Spleen (tissue), 11 donors: ENCODE measurements around the gene EPHA5. TPM values are rescaled to one million over a fixed set of nuclear protein-coding genes. Genes with fewer than 3 reads are reported as not detected.

Source experiments
- DNase-seq: peaks from one replicate; pipeline ENCODE4 v3.0.0-alpha.2; 2020
- H3K27ac ChIP-seq, 8 donors: fragments of 200-600 bp; sonication (generic) in 7 of 8; 1 replicate in 4 of 8; 2 replicates in 4 of 8; pipeline versions ENCODE4 v1.5.0 to v1.8.0; 2016 to 2021; ENCODE audit warnings: inconsistent platforms in 4 of 8, mild to moderate bottlenecking in 4 of 8, moderate library complexity in 1 of 8
- H3K27me3 ChIP-seq, 7 donors: fragments of 200-600 bp; sonication (generic) in 6 of 7; replicated peaks in 1 of 7; 1 replicate in 4 of 7; 2 replicates in 3 of 7; pipeline versions ENCODE4 v1.5.0 to v1.8.0; 2016 to 2021; ENCODE audit warnings: inconsistent platforms in 3 of 7, mild to moderate bottlenecking in 1 of 7
- H3K36me3 ChIP-seq, 6 donors: fragments of 200-600 bp; sonication (generic) in 5 of 6; 1 replicate in 4 of 6; 2 replicates in 2 of 6; pipeline versions ENCODE4 v1.5.0 to v1.8.0; 2016 to 2021; ENCODE audit warnings: inconsistent platforms in 2 of 6
- H3K4me1 ChIP-seq, 6 donors: fragments of 200-600 bp; sonication (generic) in 5 of 6; 1 replicate in 3 of 6; 2 replicates in 3 of 6; pipeline versions ENCODE4 v1.5.0 to v1.8.0; 2016 to 2021; ENCODE audit warnings: inconsistent platforms in 3 of 6
- H3K4me3 ChIP-seq, 8 donors: fragments of 200-600 bp; sonication (generic) in 7 of 8; 1 replicate in 4 of 8; 2 replicates in 4 of 8; pipeline versions ENCODE4 v1.5.0 to v1.8.0; 2016 to 2021; ENCODE audit warnings: inconsistent platforms in 4 of 8, mild to moderate bottlenecking in 4 of 8, moderate library complexity in 2 of 8
- H3K9me3 ChIP-seq, 8 donors: fragments of 200-600 bp; sonication (generic) in 7 of 8; 1 replicate in 4 of 8; 2 replicates in 4 of 8; pipeline versions ENCODE4 v1.5.0 to v1.8.0; 2016 to 2021; ENCODE audit warnings: inconsistent platforms in 4 of 8
- CTCF ChIP-seq, 11 experiments: fragments of 200-600 bp in 7 of 11; fragments of 450-650 bp in 4 of 11; sonication (generic) in 4 of 11; IDR thresholded peaks in 8 of 11; conservative IDR thresholded peaks in 3 of 11; 1 replicate in 7 of 11; 2 replicates in 4 of 11; pipeline versions ENCODE4 v1.4.0 to v1.8.0; 2016 to 2021; ENCODE audit warnings: antibody characterized with exemption in 11 of 11, inconsistent platforms in 4 of 11, mild to moderate bottlenecking in 1 of 11
- POLR2A ChIP-seq, 3 donors: fragments of 450-650 bp; IDR thresholded peaks; one replicate each; pipeline ENCODE4 v1.5.1; 2017; ENCODE audit warnings: antibody characterized with exemption in 3 of 3, mild to moderate bottlenecking in 1 of 3
- POLR2AphosphoS5 ChIP-seq, 3 donors: sonication (generic); formaldehyde crosslinking; IDR thresholded peaks; one replicate each; pipeline ENCODE4 v1.5.1; 2017; ENCODE audit warnings: antibody characterized with exemption in 3 of 3
- WGBS, 5 donors: extraction: QIAGEN DNeasy Blood & Tissue Kit in 3 of 5; methylation state at CpG; one replicate each; pipeline versions ENCODE4 v1.1.5 to v1.1.7; 2013 to 2018; 5-methylcytosine and 5-hydroxymethylcytosine counted together
- intact Hi-C: fragments of 100-400 bp; cut with DNase I; formaldehyde crosslinking; loops from one replicate; pipeline ENCODE4 v1.15.0; 2023; ENCODE audit warnings: low total_unique reads
- polyA plus RNA-seq, 3 donors: library from polyadenylated mRNA; stranded (reverse); fragments of 200-250 nt; gene quantifications; one replicate each; pipeline ENCODE4 v1.2.1, GENCODE V29; 2013
- total RNA-seq, 7 donors: library from RNA; depleted of rRNA in 3 of 7; stranded (reverse); fragments of >200 nt in 3 of 7; fragmentation: NEBNext Ultra II Directional in 4 of 7; extraction: Animal tissue kit (Norgen Biotek cat#: 25700) in 4 of 7; gene quantifications; one replicate each; pipeline versions ENCODE4 v1.1.0 to v1.2.1, GENCODE V29; 2016 to 2021
- donor health status: healthy with polysubstance abuse.
- donor health status: DM: no; HTN: no; CAD: no; lungs with moderate emphysema.
- donor health status: DM: no; HTN: no; CAD: no.
- donor health status: Bipolar disorder and iron deficiency.
- donor health status: healthy.
- donor health status: DM: no; HTN: no; CAD: no.
- donor health status: DM: yes; HTN: yes; CAD: no.

EPHA5 gene
- total and polyA plus RNA-seq, 10 donors, result 0.02 to 0.93 (median 0.42) TPM

DNA sequence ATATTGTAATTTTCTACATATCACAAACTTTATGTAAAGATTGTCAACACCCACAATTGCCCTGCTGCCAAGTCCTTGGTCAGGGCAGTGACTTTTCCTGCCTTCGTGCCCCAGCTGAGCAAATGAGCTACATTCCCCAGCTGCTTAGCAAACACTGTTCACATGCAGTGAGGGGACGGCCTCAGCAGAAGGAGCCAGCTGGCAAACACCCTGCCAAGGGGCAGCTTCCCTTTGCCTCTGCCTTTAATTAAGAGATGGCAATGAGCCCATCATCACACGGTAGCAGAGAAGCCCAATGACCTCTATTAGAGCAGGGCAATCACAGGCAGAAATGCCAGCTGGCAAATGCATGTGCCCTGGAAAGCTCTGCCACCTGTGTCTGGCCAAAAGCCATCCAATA is 253.4 kb downstream of the EPHA5 start:
- DNase-seq, result no peak
- TF ChIP-seq POLR2AphosphoS5 (IDR thresholded peaks at IDR 0.05) (no peak), CTCF (IDR thresholded peaks at IDR 0.05 in 8 of 11, conservative IDR thresholded peaks at IDR 0.05 in 3 of 11) (no peak)
- 40 to 54% (median 47%) methylated on average over 3 of the region's 3 CpGs for WGBS, 5 donors
- Histone ChIP-seq H3K4me3 (no peak overlapping the region), H3K36me3 (no peaks in the 10 kb centered on the region), H3K27ac (no peak overlapping the region), H3K27me3 (no peaks in the 10 kb centered on the region), H3K4me1 (no peaks in the 10 kb centered on the region), H3K9me3 (no peaks in the 10 kb centered on the region)
- intact Hi-C loops, result no loop called here

GRCh38 chr4:65407483-65407882 is 262.8 kb downstream of the EPHA5 start:
- intact Hi-C loops, result no loop called here
- Histone ChIP-seq H3K27me3 (no peaks in the 10 kb centered on the region), H3K9me3 (peaks cover 0 to 5% (median 0%) of the 10 kb centered on the region in 8 donors), H3K4me3 (no peak overlapping the region), H3K27ac (no peak overlapping the region), H3K4me1 (no peaks in the 10 kb centered on the region), H3K36me3 (no peaks in the 10 kb centered on the region)
- 81 to 95% (median 87%) methylated on average over 4 of the region's 4 CpGs for WGBS, 5 donors
- no peak for TF ChIP-seq POLR2A (IDR thresholded peaks at IDR 0.05)
- TF ChIP-seq CTCF (IDR thresholded peaks at IDR 0.05 in 8 of 11, conservative IDR thresholded peaks at IDR 0.05 in 3 of 11), result no peak
- no peak for TF ChIP-seq POLR2AphosphoS5 (IDR thresholded peaks at IDR 0.05)
- DNase-seq, result no peak

DNA sequence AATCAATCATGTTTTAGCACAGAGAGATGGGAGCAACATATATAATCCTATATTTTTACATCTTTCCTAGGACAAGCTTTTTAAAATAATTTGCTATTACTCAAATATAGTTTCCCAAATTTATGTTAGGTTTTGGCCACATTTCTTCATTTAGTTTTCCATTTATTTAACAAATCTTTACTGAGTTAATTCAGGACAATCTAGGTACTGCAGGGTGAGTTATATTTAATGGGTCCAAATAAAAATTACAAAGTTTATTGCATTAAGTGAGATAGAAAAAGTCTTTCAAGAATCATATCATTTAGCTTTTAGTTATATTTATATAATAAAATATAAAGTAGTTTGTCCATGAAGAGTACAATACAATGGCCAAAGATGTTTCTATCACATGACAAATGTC is 269.2 kb downstream of the EPHA5 start:
- Histone ChIP-seq H3K4me1 (no peaks in the 10 kb centered on the region), H3K27ac (no peak overlapping the region), H3K27me3 (no peaks in the 10 kb centered on the region), H3K9me3 (peaks cover 0 to 28% (median 0%) of the 10 kb centered on the region in 8 donors), H3K4me3 (no peak overlapping the region), H3K36me3 (no peaks in the 10 kb centered on the region)
- intact Hi-C loops, result no loop called here
- no peak for TF ChIP-seq CTCF (IDR thresholded peaks at IDR 0.05 in 8 of 11, conservative IDR thresholded peaks at IDR 0.05 in 3 of 11)
- TF ChIP-seq POLR2A (IDR thresholded peaks at IDR 0.05), result no peak
- no peak for TF ChIP-seq POLR2AphosphoS5 (IDR thresholded peaks at IDR 0.05)
- DNase-seq, result no peak

GRCh38 chr4:65399084-65399483 is 271.2 kb downstream of the EPHA5 start:
- Histone ChIP-seq H3K4me1 (no peaks in the 10 kb centered on the region), H3K27ac (no peak overlapping the region), H3K4me3 (no peak overlapping the region), H3K27me3 (no peaks in the 10 kb centered on the region), H3K9me3 (peaks cover 0 to 46% (median 0%) of the 10 kb centered on the region in 8 donors), H3K36me3 (no peaks in the 10 kb centered on the region)
- intact Hi-C loops, result no loop called here
- TF ChIP-seq POLR2A (IDR thresholded peaks at IDR 0.05), result no peak
- TF ChIP-seq CTCF (IDR thresholded peaks at IDR 0.05 in 8 of 11, conservative IDR thresholded peaks at IDR 0.05 in 3 of 11), result no peak
- TF ChIP-seq POLR2AphosphoS5 (IDR thresholded peaks at IDR 0.05), result no peak
- WGBS, 5 donors, result 61 to 78% (median 63%) methylated on average over 4 of the region's 4 CpGs
- peak; percentile 64 for DNase-seq
